Medulla oblongata (tissue), 1 donor: ENCODE measurements around the gene ZNF587B.
"Not testable (repeated sequence)": the region's sequence is repeated elsewhere in the genome, so short reads cannot be mapped to it uniquely, and the experiment has no call there.

ENCODE experiments used
- DNase-seq: peaks from one replicate; pipeline ENCODE4 v3.0.0-alpha.2; 2015; ENCODE audit errors: extremely low spot score

The ZNF587B gene

DNA sequence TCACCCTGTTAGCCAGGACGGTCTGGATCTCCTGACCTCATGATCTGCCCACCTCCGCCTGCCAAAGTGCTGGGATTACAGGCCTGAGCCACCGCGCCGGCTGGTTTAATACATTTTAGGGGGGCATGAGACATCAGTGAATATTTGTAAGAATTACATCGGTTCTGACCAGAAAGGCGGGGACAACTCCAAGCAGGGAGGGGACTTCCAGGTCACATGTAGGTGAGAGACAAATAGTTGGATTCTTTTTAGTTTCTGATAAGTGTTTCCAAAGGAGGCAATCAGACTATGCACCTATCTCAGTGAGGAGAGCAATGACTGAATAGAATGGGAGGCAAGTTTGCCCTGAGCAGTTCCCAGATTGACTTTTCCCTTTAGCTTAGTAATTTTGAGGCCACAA lies 11.7 kb upstream of the ZNF587B start:
- DNase-seq: no peak

DNA sequence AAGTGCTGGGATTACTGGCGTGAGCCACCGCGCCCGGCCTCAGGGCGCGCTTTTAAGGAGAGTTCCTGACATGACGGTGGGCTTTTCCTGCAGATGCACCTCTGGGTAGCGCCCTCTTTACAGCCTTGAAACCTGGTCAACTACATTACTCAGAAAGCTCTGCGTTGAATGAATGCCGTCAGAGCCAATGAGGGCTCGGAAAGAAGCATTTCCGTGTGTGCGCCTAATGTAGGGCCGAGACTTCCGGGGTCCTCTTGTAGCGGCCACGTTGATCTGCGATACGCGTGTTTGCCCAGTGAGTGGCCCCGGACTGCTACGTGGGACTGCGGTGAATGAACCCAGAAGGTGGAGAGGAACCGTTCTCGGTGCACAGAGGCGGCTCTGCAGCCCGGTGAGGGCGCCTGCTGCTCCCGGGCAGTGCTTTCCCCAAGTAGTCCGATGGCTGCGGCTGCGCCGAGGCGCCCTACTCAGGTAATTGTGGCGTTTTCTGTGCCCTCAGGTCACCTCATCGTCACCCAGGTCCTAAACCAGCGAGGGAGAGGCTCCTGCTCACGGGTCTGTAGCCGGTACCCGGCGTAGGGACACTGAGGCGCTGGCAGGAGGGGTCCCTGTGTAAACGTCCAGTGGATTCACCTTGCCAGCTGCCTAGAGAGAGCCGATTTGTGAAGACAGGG lies 10.5 kb upstream of the ZNF587B start:
- DNase-seq: peak; percentile 95

DNA sequence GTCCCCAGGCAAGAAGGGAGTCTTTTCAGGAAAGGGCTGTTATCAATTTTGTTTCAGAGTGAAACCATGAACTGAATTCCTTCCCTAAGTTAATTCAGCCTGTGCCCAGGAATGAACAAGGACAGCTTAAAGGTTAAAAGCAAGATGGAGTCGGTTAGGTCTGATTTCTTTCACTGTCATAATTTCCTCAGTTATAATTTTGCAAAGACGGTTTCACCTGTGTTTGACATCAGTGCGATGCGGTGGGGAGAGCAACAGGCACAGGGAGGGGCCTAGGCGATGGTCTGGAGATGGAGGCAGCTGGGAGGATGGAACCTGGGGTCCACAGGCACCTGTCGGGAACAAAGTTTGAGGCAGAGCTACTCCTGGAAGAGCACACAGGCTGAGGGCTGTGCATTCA lies 9.5 kb upstream of the ZNF587B start:
- no peak for DNase-seq

DNA sequence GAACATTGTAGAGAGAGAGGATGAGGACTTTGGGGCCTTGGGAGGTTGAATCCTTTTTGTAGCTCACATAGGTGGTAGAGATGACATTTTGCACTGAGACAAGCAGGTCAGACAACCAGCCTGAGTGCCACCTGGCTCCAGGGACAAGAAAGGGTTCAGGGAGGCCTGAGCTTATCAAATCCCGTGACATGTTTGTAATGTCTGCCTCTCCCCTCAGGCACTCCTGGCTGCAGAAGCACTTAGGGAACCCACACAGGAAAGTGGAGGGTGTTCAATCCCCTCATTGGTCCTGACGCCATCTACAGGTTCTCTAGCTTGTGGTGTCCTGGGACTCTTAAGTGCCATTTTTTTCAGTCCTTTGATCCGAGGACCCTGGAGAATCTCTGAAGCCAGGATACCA lies 9.0 kb upstream of the ZNF587B start:
- not testable (repeated sequence) for DNase-seq

GRCh38 chr19:57821501-57821900 lies 8.6 kb upstream of the ZNF587B start:
- not testable (repeated sequence) for DNase-seq

DNA sequence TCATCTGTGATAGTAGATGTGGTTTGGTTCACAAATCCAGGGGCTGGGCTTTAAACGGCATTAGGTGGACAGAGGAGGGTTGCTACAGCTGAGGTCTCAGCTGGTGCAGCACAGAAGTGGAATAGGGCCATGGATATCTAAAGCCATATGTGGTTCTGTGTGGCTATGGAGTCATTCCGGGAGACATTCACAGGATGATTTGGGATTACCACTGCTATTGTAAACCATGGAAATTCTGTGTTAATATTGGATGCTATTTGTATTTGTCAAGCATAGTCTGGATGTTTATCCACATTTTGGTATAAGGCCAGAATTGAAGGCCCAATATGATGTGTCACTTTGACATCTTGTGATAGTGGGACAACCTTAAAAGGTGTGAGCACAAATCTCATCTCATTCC lies 6.9 kb upstream of the ZNF587B start:
- not testable (repeated sequence) for DNase-seq

DNA sequence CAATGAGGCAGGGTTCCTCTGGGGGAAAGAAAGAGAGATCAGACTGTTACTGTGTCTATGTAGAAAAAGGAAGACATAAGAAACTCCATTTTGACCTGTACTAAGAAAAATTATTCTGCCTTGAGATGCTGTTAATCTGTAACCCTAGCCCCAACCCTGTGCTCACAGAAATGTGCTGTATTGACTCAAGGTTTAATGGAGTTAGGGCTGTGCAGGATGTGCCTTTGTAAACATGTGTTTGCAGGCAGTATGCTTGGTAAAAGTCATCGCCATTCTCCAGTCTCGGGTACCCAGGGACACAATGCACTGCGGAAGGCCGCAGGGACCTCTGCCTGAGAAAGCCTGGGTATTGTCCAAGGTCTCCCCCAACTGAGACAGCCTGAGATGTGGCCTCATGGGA lies 6.5 kb upstream of the ZNF587B start:
- not testable (repeated sequence) for DNase-seq

- no peak for DNase-seq
Observed at GRCh38 chr19:57825511-57825910, 4.6 kb upstream of the ZNF587B start.

DNA sequence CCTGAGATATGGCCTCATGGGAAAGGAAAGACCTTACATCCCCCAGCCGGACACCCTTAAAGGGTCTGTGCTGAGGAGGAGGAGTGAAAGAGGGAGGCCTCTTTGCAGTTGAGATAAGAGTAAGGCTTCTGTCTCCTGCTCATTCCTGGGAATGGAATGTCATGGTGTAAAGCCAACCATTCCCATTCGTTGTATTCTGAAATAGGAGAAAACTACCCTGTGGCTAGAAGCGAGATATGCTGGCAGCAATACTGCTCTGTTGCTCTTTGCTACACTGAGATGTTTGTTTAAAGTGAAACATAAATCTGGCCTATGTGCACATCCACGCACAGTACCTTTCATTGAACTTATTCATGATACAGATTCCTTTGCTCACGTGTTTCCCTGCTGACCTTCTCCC lies 783 bp upstream of the ZNF587B start:
- no peak for DNase-seq

GRCh38 chr19:57836991-57837390 lies 6.9 kb downstream of the ZNF587B start:
- DNase-seq: not testable (repeated sequence)

GRCh38 chr19:57838622-57839191 lies 8.6 kb downstream of the ZNF587B start:
- not testable (repeated sequence) for DNase-seq

- no peak for DNase-seq
Observed at GRCh38 chr19:57841122-57841763, 11.1 kb downstream of the ZNF587B start.

GRCh38 chr19:57847164-57847563 lies 17.1 kb downstream of the ZNF587B start:
- not testable (repeated sequence) for DNase-seq

GRCh38 chr19:57849162-57849665 lies 19.1 kb downstream of the ZNF587B start:
- DNase-seq: not testable (repeated sequence)

GRCh38 chr19:57849666-57850473 lies 19.8 kb downstream of the ZNF587B start, which contains the start of gene ZNF587:
TSS of gene ZNF587 (plus strand) at chr19:57849859. CDS start at chr19:57850039, 180 bp downstream.
- peak; percentile 90 for DNase-seq

DNA sequence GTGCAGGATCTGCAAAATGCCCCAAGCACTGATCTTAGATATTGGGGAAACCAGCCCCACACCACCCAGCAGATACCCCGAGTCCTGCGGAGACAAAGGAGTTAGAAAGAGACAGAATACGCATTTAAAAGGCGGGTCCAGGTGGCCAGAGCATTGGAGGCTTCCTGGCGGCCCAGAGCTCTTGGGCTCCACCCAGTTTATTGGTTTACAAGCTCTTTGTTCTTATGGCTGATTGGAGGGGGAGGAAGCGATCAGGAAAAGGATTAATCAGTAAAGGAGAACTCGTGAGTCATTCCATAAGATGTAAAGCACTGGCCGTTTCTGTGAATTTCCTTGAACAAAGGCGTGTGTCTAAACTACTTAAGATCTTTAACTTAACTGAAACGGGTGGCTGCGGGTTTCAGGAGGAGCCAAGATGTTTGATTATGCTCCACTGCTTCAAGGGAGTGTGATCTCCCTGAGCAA lies 20.5 kb downstream of the ZNF587B start:
- no peak for DNase-seq

- not testable (repeated sequence) for DNase-seq
Observed at GRCh38 chr19:57851812-57852603, 21.9 kb downstream of the ZNF587B start.

GRCh38 chr19:57854117-57854516 lies 24.0 kb downstream of the ZNF587B start:
- not testable (repeated sequence) for DNase-seq

DNA sequence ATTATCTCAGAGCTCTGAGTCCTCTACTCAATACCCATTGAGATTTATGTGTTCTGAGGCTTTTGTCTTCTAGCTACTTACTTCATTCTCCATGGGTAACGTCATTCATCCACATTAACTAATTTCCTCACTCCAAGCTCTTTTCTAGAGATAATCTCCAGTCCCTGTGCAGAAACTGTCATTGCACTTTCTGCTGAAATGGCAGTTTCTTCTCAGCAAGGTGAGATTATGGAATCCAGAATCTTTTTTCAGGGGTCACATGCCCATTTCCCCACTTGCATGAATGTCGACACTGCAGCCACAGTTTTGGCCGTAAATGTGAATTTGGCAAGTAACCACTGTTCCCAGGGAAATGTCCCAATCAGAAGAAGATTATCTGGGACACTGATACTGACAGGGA lies 32.3 kb downstream of the ZNF587B start:
- DNase-seq: not testable (repeated sequence)

GRCh38 chr19:57867868-57868492 lies 37.9 kb downstream of the ZNF587B start:
- DNase-seq: no peak
